ENCODE results near the gene PRKCB. TPM values are rescaled to one million over a fixed set of nuclear protein-coding genes. Genes with fewer than 3 reads are reported as not detected.

PRKCB gene
- total RNA-seq, 6 experiments from 2014 or later: not detected

GRCh38 chr16:24054741-24055491 lies 219.1 kb downstream of the PRKCB start:
- no peaks in the 10 kb centered on the region for H3K9me3 Mint-ChIP-seq
- H3K4me1 Mint-ChIP-seq (ENCODE audit: low read depth): no peaks in the 10 kb centered on the region
- H3K27ac Mint-ChIP-seq: no peak overlapping the region
- no peak overlapping the region for H3K4me3 Mint-ChIP-seq
- no peaks in the 10 kb centered on the region for H3K36me3 Mint-ChIP-seq (ENCODE audit: low read depth)
- H3K27me3 Mint-ChIP-seq (ENCODE audit: insufficient read depth): peaks cover 4% of the 10 kb centered on the region
- DNase-seq: no peak
- TF ChIP-seq CTCF (IDR thresholded peaks at IDR 0.05): no peak

GRCh38 chr16:24062270-24062817 lies 226.6 kb downstream of the PRKCB start:
- H3K27me3 Mint-ChIP-seq (ENCODE audit: insufficient read depth): peaks cover 1% of the 10 kb centered on the region
- no peak overlapping the region for H3K27ac Mint-ChIP-seq
- H3K4me1 Mint-ChIP-seq (ENCODE audit: low read depth): no peaks in the 10 kb centered on the region
- DNase-seq: no peak
- no peak overlapping the region for H3K4me3 Mint-ChIP-seq
- no peaks in the 10 kb centered on the region; the same call in 1 of the 2 replicates for H3K9me3 Mint-ChIP-seq
- H3K36me3 Mint-ChIP-seq (ENCODE audit: low read depth): no peaks in the 10 kb centered on the region
- TF ChIP-seq CTCF (IDR thresholded peaks at IDR 0.05): no peak

- H3K27me3 Mint-ChIP-seq (ENCODE audit: insufficient read depth): no peaks in the 10 kb centered on the region; the same call in 1 of the 2 replicates
- no peak for TF ChIP-seq CTCF (IDR thresholded peaks at IDR 0.05)
- H3K36me3 Mint-ChIP-seq (ENCODE audit: low read depth): no peaks in the 10 kb centered on the region
- no peaks in the 10 kb centered on the region for H3K4me1 Mint-ChIP-seq (ENCODE audit: low read depth)
- H3K27ac Mint-ChIP-seq: no peak overlapping the region
- H3K4me3 Mint-ChIP-seq: no peak overlapping the region
- DNase-seq: no peak
- H3K9me3 Mint-ChIP-seq: peaks cover 11% of the 10 kb centered on the region
These were observed 233.3 kb downstream of the PRKCB start for GRCh38 chr16:24069036-24069590.

GRCh38 chr16:24070851-24071250 lies 235.1 kb downstream of the PRKCB start:
- TF ChIP-seq CTCF (IDR thresholded peaks at IDR 0.05): peak; percentile 52; the same call in 1 of the 2 replicates
- no peaks in the 10 kb centered on the region; the same call in 1 of the 2 replicates for H3K27me3 Mint-ChIP-seq (ENCODE audit: insufficient read depth)
- H3K4me3 Mint-ChIP-seq: no peak overlapping the region
- H3K9me3 Mint-ChIP-seq: peaks cover 16% of the 10 kb centered on the region
- no peaks in the 10 kb centered on the region for H3K4me1 Mint-ChIP-seq (ENCODE audit: low read depth)
- H3K27ac Mint-ChIP-seq: no peak overlapping the region
- DNase-seq: no peak
- no peaks in the 10 kb centered on the region for H3K36me3 Mint-ChIP-seq (ENCODE audit: low read depth)

GRCh38 chr16:24071666-24072360 lies 236.0 kb downstream of the PRKCB start:
- Mint-ChIP-seq H3K4me3 (no peak overlapping the region), H3K27ac (no peak overlapping the region), H3K9me3 (peaks cover 20% of the 10 kb centered on the region), H3K36me3 (ENCODE audit: low read depth) (no peaks in the 10 kb centered on the region), H3K27me3 (ENCODE audit: insufficient read depth) (peaks cover 3% of the 10 kb centered on the region), H3K4me1 (ENCODE audit: low read depth) (no peaks in the 10 kb centered on the region)
- no peak for DNase-seq
- no peak for TF ChIP-seq CTCF (IDR thresholded peaks at IDR 0.05)
